Stimulated activated CD8-positive, alpha-beta memory T cell treated with anti-CD3 and anti-CD28 coated beads, Interleukin-12 subunit alpha, Interleukin-12 subunit beta, amount 100 ng/mL, for 24 hours (primary cell): ENCODE results near the gene EEF1G.
"Not testable (repeated sequence)": the region's sequence is repeated elsewhere in the genome, so short reads cannot be mapped to it uniquely, and the experiment has no call there.

Source experiments
- DNase-seq: peaks from one replicate; pipeline ENCODE4 v3.0.0-alpha.2; 2020; ENCODE audit errors: extremely low read depth

Gene EEF1G

GRCh38 chr11:62554387-62555167, 19.1 kb downstream of the EEF1G start:
- DNase-seq: no peak

DNA sequence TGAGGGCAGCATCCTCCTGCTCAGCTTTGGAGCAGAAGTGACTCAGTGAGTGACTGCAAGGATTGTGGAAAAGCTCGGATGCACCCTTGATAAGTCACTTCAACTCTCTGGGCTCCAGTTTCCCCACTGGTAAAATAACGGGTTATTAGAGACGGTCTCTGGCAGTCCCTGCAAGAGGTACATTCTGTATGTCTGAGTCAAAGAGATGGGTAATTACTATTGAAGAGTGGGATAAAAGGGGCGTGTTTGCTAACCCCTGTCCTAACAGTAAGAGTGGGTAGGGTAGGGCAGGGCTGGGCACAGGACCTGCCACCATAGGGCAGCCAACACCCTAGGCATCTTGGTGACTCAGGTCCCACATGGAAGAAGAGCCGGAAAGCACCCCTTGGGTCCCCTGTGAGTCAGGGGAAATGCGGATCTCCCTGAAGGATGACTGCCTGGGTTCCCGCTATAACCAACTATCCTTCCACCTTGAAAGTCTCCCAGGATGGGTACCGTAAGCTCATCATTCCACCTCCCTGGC, 19.8 kb downstream of the EEF1G start:
- no peak for DNase-seq

DNA sequence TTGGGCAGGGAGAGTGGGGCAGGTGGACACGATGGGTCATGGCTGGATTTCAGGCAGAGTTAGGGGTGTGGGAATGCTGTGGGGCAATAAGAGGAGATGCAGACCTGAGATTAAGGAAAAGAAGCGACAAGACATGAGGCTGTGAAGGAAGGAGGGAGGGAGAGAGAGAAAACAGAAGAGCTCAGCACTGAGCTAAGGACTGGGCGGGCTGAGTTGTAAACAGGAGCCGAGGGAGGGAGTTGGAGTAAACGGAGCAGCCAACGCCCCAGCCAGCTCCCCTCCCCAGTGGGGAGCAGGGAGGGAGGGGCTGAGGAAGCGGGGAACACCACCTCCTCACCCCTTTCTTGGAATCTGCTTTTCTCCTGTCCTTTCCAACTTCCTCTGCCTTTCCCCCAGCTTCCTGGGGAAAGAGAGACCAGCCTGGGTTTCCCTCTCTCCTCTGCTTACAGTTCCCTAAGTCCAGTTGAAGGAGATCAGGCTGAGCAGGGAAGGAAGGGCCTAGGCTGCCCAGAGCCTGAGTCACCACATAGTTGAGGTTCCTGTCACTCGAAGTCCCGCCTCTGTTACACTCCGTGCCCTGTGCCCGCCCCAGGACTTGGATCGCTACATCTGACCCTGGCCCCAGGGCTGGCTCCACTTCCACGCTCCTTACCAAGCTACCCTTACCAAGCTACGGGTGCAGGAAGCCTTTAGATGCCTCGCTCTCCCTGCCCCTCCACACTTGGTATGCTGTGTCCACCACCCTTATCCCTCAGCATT, 20.4 kb downstream of the EEF1G start:
- no peak for DNase-seq

- no peak for DNase-seq
Measured at GRCh38 chr11:62552485-62553079, 21.1 kb downstream of the EEF1G start.

- DNase-seq: not testable (repeated sequence)
Measured at GRCh38 chr11:62550478-62550877, 23.2 kb downstream of the EEF1G start.

DNA sequence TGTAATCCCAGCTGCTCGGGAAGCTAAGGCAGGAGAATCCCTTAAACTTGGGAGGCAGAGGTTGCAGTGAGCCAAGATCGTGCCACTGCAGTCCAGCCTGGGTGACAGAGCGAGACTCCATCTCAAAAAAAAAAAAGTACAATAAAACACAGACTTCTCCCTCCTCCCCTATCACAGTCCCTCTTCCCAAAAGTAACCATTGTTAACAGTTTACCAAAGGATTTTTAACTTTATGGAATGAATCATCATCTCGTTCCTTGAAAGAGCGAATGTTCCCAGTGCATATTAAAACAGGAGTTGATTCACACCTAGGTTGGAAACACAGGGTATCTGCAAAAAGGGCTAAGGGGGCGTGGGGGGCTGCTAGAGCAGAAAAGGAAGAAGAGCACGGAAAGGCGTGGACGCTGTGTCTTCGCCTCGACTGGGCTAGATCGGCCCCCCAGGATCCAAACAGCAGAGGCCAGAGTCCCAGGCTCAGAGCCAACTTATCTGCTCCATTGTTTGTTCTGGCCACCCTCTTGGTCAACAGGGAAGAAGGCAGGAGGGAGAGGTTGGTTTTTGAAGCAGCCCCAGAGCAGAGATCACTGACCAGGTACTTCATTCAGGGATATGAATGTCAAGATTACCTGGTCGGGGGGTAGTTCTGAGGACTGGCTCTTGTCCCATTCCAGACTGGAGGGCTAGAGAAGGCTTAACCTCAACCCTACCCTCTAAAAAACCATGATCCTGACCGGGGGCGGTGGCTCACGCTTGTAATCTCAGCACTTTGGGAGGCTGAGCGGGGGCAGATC, 25.0 kb downstream of the EEF1G start:
- DNase-seq: no peak

DNA sequence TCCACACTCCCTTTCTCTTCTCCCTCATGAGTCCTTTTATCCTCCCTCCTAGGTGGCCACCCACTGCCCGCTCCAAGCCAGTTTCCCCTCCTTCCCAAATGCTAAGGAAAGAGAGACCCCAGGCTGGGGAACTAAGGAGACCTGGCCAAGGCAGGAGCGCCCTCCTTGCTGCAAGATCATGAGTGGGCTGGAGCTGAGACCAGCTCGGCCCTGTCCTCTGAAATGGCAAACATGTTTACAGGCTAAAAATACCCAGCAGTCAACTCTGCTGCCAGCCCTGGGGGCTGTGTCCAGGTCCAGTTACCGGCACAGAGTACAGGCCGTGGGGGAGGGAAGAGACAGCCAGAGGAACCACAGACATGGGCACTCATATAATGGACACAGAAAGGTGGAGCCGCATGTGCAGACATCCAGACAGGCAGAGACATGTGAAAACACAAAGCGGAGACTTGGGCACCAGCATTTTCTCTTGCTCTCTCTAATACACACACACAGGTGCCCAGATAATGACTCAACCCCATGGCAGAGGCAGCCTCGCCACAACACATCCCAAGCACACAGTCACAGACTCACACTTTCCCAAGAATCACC, 25.9 kb downstream of the EEF1G start:
- no peak for DNase-seq

GRCh38 chr11:62546929-62547625, 26.6 kb downstream of the EEF1G start:
- DNase-seq: no peak

DNA sequence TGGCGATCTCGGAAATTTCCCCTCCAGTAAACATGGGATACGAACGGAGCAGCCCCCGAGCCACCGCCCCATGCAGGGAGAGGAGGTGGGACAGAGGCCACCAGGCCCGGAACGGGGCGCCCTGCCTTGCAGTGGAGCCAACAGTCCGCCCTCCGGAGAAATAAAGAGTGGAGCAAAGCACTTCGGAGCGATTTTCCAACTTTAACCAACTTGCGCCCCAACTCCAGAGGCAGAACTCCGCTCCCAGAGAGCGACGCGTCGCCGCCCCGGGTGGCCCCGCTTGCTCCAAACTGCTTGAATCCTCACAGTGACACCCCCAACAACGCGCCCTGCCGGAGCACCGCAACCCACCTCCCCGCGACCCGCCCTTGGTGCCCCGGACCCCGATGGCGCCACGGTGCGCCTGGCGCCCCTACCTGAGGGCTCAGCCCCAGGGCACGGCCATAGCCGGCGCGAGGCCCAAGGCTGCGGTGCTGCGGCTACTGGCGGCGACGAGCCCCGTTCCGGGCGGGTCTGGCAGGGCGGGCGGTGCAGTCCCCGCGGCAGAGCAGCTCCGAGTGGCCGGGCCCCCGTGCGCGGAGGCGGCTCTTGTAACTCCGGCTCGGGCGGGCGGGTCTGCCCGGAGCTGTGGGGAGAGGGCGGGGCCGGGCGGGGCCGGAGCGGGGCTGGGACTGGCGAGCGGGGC, 27.3 kb downstream of the EEF1G start, which contains the start of gene AHNAK:
Gene AHNAK, minus strand, starts transcription at position 563 of the 685 bp plus-strand sequence. CDS start 10,708 bp downstream, outside the sequence.
- no peak for DNase-seq

- DNase-seq: no peak
Measured at GRCh38 chr11:62545437-62546243, 28.1 kb downstream of the EEF1G start.

- DNase-seq: no peak
Measured at GRCh38 chr11:62544581-62545436, 28.9 kb downstream of the EEF1G start.

- no peak for DNase-seq
Measured at GRCh38 chr11:62543680-62544444, 29.8 kb downstream of the EEF1G start.

- no peak for DNase-seq
Measured at GRCh38 chr11:62542750-62543567, 30.7 kb downstream of the EEF1G start.

- no peak for DNase-seq
Measured at GRCh38 chr11:62542111-62542745, 31.5 kb downstream of the EEF1G start.

- no peak for DNase-seq
Measured at GRCh38 chr11:62540804-62541701, 32.6 kb downstream of the EEF1G start.
